ENCODE results near the gene CDKN2A. TPM values are rescaled to one million over a fixed set of nuclear protein-coding genes. Genes with fewer than 3 reads are reported as not detected.

The CDKN2A gene
- total RNA-seq, 2 donors from 2014 or later, result 3.9 to 15.7 TPM

DNA sequence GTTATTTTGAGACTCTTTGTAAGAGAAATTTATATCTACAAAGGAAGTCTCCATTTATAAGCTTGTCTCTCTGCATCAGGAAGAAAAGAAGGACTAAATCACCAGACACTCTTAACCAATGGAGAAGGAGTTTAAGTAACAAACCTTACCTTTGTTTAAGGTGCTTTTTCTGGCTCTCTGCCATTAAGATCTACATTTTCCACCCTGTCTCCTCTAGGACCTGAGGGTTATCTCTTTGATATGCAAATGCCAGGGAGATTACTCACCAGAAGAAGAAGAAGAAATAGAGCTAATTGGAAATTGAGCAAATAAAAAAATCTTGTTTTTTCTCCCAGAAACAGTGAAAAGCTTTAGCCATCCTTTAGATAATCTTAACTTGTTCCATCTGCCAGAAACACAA lies 60.9 kb downstream of the CDKN2A start:
- no peaks in the 10 kb centered on the region for H3K4me1 Mint-ChIP-seq (ENCODE audit: low read depth in 2 of 2)
- H3K9me3 Mint-ChIP-seq, result peaks cover 3% of the 10 kb centered on the region
- H3K4me3 Mint-ChIP-seq, result no peak overlapping the region
- H3K27ac Mint-ChIP-seq, result no peak overlapping the region
- H3K36me3 Mint-ChIP-seq, result no peaks in the 10 kb centered on the region
- ATAC-seq (no peak), DNase-seq (ENCODE audit: low spot score) (no peak)
- H3K27me3 Mint-ChIP-seq, result peaks cover 0 to 2% of the 10 kb centered on the region in 2 donors

DNA sequence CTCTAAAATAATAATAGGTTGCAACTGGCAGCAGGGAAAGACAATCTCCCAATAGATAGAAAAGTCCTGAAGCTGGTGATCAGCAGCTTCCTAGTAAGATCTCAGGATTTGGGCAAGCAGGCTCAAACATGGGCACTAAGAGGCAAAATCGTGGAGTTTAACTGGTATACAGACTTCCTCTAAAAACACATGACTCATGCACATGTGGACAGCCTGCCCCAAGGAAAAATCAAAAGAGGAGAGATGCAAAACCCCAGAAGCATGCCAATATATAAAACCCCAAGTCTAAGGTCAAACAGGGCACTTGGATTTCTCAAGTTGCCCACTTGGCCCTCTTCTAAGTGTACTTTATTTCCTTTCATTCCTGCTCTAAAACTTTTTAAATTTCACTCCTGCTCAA lies 62.8 kb downstream of the CDKN2A start:
- no peak for DNase-seq (ENCODE audit: low spot score)
- Mint-ChIP-seq H3K27me3 (peaks cover 0 to 2% of the 10 kb centered on the region in 2 donors), H3K27ac (no peak overlapping the region), H3K4me3 (no peak overlapping the region), H3K4me1 (ENCODE audit: low read depth in 2 of 2) (peaks cover 0 to 8% of the 10 kb centered on the region in 2 donors), H3K36me3 (no peaks in the 10 kb centered on the region), H3K9me3 (peaks cover 3% of the 10 kb centered on the region)
- ATAC-seq, result no peak

DNA sequence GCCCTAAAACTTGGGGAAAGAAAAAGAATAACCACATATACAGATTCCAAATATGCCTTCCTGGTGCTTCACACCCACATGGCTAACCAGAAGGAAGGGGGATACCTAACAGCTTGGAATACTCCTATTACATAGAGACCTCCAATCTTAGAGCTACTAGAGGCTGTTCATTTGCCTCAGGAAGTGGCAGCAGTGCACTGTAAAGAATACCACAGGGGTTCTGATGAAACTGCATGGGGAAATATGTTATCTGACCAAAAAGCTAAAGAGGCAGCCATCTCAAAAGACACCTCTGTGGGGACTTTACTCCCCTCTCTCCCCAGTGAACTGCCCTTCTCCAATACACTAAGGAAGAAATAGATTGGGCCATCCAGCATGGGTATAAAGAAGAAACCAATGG lies 66.4 kb downstream of the CDKN2A start:
- no peak for DNase-seq (ENCODE audit: low spot score)
- H3K27me3 Mint-ChIP-seq, result peaks cover 0 to 2% of the 10 kb centered on the region in 2 donors
- H3K36me3 Mint-ChIP-seq, result no peaks in the 10 kb centered on the region
- H3K4me3 Mint-ChIP-seq, result no peak overlapping the region
- peaks cover 3% of the 10 kb centered on the region for H3K9me3 Mint-ChIP-seq
- H3K27ac Mint-ChIP-seq, result no peak overlapping the region
- peaks cover 0 to 8% of the 10 kb centered on the region in 2 donors for H3K4me1 Mint-ChIP-seq (ENCODE audit: low read depth in 2 of 2)
- peak; percentile 32 to 54 for ATAC-seq

DNA sequence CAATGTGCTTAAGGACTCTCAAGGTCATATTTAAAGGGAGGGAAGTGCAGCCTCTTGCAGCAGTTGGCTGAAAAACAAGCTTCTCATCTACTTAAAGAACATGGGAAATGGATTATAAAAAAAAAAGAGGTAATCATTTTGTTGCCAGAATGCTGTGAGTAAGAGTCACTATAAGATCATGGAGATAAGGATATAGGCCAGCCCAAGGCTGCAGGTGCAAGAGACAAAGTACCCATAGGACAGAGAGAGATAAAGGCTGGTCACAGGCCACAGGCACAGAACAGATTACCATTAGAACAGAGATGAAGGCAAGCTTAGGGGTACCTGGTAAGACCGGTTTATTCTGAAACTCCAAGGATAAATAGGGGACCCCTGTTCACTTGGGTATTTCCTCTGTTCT lies 70.5 kb downstream of the CDKN2A start:
- ATAC-seq, result no peak
- Mint-ChIP-seq H3K4me1 (ENCODE audit: low read depth in 2 of 2) (peaks cover 12 to 29% of the 10 kb centered on the region in 2 donors), H3K27ac (no peak overlapping the region), H3K27me3 (no peaks in the 10 kb centered on the region), H3K36me3 (no peaks in the 10 kb centered on the region), H3K4me3 (no peak overlapping the region), H3K9me3 (no peaks in the 10 kb centered on the region)
- DNase-seq (ENCODE audit: low spot score), result no peak

DNA sequence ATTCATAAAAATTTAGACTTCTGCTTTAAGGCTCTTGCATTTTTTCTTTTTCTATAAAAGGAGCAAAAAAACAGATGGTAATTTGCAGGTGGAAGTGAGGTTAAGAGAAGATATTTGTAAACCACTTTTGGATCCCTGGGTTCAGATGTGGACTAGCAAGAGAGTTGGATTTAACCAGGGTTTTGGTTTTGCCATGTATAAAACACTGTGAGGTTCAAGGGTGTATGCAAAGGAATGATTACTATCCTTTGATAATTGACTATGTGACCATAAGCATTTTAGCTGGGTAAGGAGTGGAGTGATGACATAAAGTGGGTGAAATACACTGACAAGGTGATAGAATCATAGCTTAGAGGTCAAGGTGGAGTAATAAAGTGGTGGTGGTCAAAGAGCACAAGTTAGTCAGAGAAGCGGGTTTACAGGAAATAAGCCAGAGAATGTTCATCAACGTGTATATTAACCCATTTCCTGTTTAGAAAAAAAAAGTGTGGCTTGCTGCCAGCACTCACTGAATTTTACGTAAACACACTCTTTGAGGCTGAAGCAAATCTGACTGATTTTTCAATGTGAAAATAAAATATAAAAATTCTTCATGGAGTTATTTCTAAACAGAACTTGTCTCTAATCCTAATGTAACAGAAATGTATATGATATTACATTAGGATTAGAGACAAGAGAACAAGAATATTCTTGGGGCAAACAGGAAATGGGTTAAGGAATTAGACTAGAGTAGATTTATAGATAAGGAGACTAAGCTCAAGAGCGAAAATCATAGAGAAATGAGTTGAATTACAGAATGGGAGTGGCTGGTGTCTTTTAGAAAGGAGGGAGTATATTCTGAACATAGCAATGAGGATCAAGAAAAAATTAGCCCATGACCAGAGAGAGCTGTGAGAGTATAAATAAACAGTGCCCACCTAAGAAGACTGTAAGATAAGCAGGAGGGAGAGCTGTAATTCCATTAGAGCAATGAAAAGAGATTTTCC lies 74.5 kb downstream of the CDKN2A start:
- H3K4me3 Mint-ChIP-seq, result peak overlapping the region; percentile 68
- no peaks in the 10 kb centered on the region for H3K36me3 Mint-ChIP-seq
- peaks cover 3% of the 10 kb centered on the region for H3K9me3 Mint-ChIP-seq
- H3K27ac Mint-ChIP-seq, result peak overlapping the region; percentile 77
- ATAC-seq (peak; percentile 93 to 94), DNase-seq (ENCODE audit: low spot score) (no peak)
- no peaks in the 10 kb centered on the region for H3K27me3 Mint-ChIP-seq
- peaks cover 16 to 28% of the 10 kb centered on the region in 2 donors for H3K4me1 Mint-ChIP-seq (ENCODE audit: low read depth in 2 of 2)

Other genes starting within 250 kb of the CDKN2A start
- 10 to 100 TPM; 32.9 to 61.3 TPM for gene MTAP, start 191.8 kb downstream of the CDKN2A start, total RNA-seq
- 1 to 10 TPM; 2.0 to 2.4 TPM for gene CDKN2B-AS1, start 399 bp upstream of the CDKN2A start, total RNA-seq
- 1 to 10 TPM; 1.6 to 5.0 TPM for gene CDKN2B, start 14.9 kb upstream of the CDKN2A start, total RNA-seq